ENCODE measurements around the gene MAEA. TPM values are rescaled to one million over a fixed set of nuclear protein-coding genes. Genes with fewer than 3 reads are reported as not detected.

Gene MAEA
- total and polyA plus RNA-seq, 2 of the 8 experiments (the other 6 are each of a cell fraction or from before 2014, with no cell fraction given) = 75.8 to 133 TPM

GRCh38 chr4:1243451-1244080 lies 46.1 kb upstream of the MAEA start:
- H4K91ac ChIP-seq (replicated peaks; ENCODE audit: insufficient read length, low read length) = no peak overlapping the region
- no peak overlapping the region for H3K4me2 ChIP-seq (ENCODE audit: insufficient read depth in 1 of 2, low read depth in 2 of 2, low read length in 2 of 2)
- H2AFZ ChIP-seq (ENCODE audit: low read length) = no peak overlapping the region
- no peak overlapping the region for H3K56ac ChIP-seq (replicated peaks; ENCODE audit: insufficient read length, low read depth, low read length)
- H3K4me3 ChIP-seq (ENCODE audit: extremely low read depth in 1 of 4, insufficient read depth in 2 of 4, low read depth in 3 of 4, low read length in 4 of 4) = no peak overlapping the region
- no peak overlapping the region for H2BK15ac ChIP-seq (ENCODE audit: low read length)
- H2BK5ac ChIP-seq (ENCODE audit: low read depth, low read length) = no peak overlapping the region
- no peak overlapping the region for H2BK20ac ChIP-seq (ENCODE audit: low read length)
- no peak overlapping the region for H2BK12ac ChIP-seq (ENCODE audit: low read depth, low read length)
- peaks cover 50 to 82% of the 10 kb centered on the region in 2 experiments for H3K79me2 ChIP-seq (ENCODE audit: control insufficient read depth in 1 of 2, insufficient read depth in 2 of 2, low read length in 2 of 2)
- H3K18ac ChIP-seq (ENCODE audit: extremely low read depth, low read length) = no peak overlapping the region
- FAIRE-seq (no peak), DNase-seq (ENCODE audit: low read depth in 1 of 2, low spot score in 2 of 2) (peak in 1 of 2 experiments; percentile 42)
- no peak overlapping the region for H3K14ac ChIP-seq (ENCODE audit: insufficient read length)
- H3K36me3 ChIP-seq (ENCODE audit: control insufficient read depth in 2 of 4, insufficient read depth in 4 of 4, low read length in 3 of 4) = peaks cover 2 to 23% (median 8%) of the 10 kb centered on the region in 4 experiments; a peak in 4 of 8 replicates
- H3K4me1 ChIP-seq (replicated peaks in 1 of 4; ENCODE audit: control insufficient read depth in 3 of 4, insufficient read depth in 4 of 4, low read length in 3 of 4) = peaks cover 0 to 12% (median 7%) of the 10 kb centered on the region in 4 experiments; a peak in 5 of 7 replicates
- H2BK120ac ChIP-seq (replicated peaks; ENCODE audit: low read depth, low read length) = no peak overlapping the region
- peaks cover 30% of the 10 kb centered on the region; the same call in 1 of the 2 replicates for H3K79me1 ChIP-seq (ENCODE audit: low read depth, low read length)
- H4K8ac ChIP-seq (ENCODE audit: extremely low read depth, insufficient read depth, low read length) = peak overlapping the region; percentile 92; the same call in 1 of the 2 replicates
- POLR2A ChIA-PET (ENCODE audit: partially characterized antibody) = no interaction called here
- peaks cover 23 to 50% of the 10 kb centered on the region in 2 experiments for H4K20me1 ChIP-seq (replicated peaks in 1 of 2; ENCODE audit: control insufficient read depth in 1 of 2, insufficient read depth in 2 of 2, low read length in 2 of 2)
- no peak overlapping the region for H3K23ac ChIP-seq (ENCODE audit: insufficient read length)
- H3K4ac ChIP-seq (replicated peaks; ENCODE audit: insufficient read length, low read depth, low read length) = no peak overlapping the region
- H2AK5ac ChIP-seq (ENCODE audit: low read depth, low read length) = no peak overlapping the region
- WGBS, 2 experiments (ENCODE audit: extremely low coverage in 1 of 2, insufficient coverage in 1 of 2, insufficient read length in 1 of 2, insufficient replicate concordance in 2 of 2, low coverage in 1 of 2, low lambda C conversion rate in 2 of 2, missing lambda C conversion rate in 1 of 2) = 94% methylated on average over 15 of the region's 15 CpGs; no CpG with 5 or more reads in 1 of the 2 experiments
- H3K23me2 ChIP-seq (ENCODE audit: low read depth, low read length) = peaks cover 4% of the 10 kb centered on the region; the same call in 1 of the 2 replicates
- no peak overlapping the region for H3K27ac ChIP-seq (ENCODE audit: low read depth, low read length)
- no peak overlapping the region for H3K9ac ChIP-seq (replicated peaks in 1 of 4; ENCODE audit: extremely low read depth in 1 of 4, low read depth in 3 of 4, low read length in 3 of 4)
- H3K9me3 ChIP-seq (ENCODE audit: insufficient read depth in 2 of 2, low read depth in 1 of 2, low read length in 1 of 2) = no peaks in the 10 kb centered on the region
- H4K5ac ChIP-seq (ENCODE audit: insufficient read length, low read depth, low read length) = no peak overlapping the region
- CTCF ChIA-PET (ENCODE audit: partially characterized antibody) = interaction anchor here (1.1 to 2.2 kb wide), 3 partner anchors 25 to 112 kb away, joined by 3 to 8 read pairs (median 5); no protein-coding TSS in a partner anchor
- H3K27me3 ChIP-seq (replicated peaks in 1 of 4; ENCODE audit: control insufficient read depth in 3 of 4, extremely low read depth in 1 of 4, insufficient read depth in 3 of 4, low read length in 3 of 4) = no peaks in the 10 kb centered on the region; a peak in 1 of 7 replicates
- TF ChIP-seq CTBP2 (IDR thresholded peaks at IDR 0.05; ENCODE audit: borderline replicate concordance, insufficient read depth, insufficient read length, low read length) = no peak
- TF ChIP-seq EGR1 (IDR thresholded peaks at IDR 0.05; ENCODE audit: borderline replicate concordance, low read depth, low read length) = no peak
- no peak for TF ChIP-seq MAFK (IDR thresholded peaks at IDR 0.05; ENCODE audit: low read depth, low read length)
- TF ChIP-seq CBX8 (IDR thresholded peaks at IDR 0.05; ENCODE audit: borderline replicate concordance, low read depth, low read length) = no peak
- no peak for TF ChIP-seq ATF2 (IDR thresholded peaks at IDR 0.05; ENCODE audit: low read length)
- TF ChIP-seq CTCF (IDR thresholded peaks at IDR 0.05; ENCODE audit: control extremely low read depth in 1 of 3, insufficient read depth in 1 of 3, low read depth in 1 of 3, low read length in 3 of 3) = no peak
- TF ChIP-seq SIN3A (conservative IDR thresholded peaks at IDR 0.05 in 1 of 2, IDR thresholded peaks at IDR 0.05 in 1 of 2; ENCODE audit: low read depth in 1 of 2, low read length in 2 of 2) = no peak

All from H1 (cell line).